ENCODE data around the gene GALNT16. TPM values are rescaled to one million over a fixed set of nuclear protein-coding genes. Genes with fewer than 3 reads are reported as not detected.

GALNT16 gene
- total and polyA plus RNA-seq, 2 experiments from 2014 or later: 1.7 to 2.6 TPM

DNA sequence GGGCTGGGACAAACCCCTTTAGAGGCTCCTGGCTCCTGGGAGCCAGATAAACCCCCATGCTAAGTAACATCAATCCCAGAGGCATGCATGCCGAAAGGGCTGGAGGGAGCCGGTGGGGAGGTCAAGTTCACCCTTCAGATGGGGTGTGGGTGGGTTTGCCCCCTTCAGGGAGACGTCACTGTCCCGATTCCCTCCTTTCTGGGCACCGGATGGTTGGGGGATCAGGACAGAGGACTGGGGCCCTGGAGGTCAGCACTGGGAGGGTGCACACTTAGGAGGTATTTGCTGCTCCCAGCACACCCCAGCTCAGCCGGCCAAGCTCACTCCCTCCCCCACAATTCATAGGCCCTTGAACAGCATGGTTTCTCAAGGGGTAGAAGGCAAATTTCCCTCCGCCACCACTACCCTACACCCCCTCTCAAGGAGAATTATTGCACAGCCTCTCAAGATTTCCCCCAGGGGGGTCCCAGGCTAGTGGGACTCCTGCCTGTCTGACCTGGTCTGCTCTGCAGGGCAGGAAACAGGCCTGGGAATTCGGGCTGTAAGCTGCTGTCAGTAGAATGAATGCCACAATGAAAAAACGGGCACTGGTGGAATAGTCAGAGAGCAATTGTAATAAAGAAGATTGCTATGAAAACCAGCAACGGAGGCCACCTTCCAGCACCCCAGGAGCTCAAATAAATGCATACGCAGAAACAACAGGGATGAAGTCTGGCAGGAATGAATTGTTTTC is 63.5 kb downstream of the GALNT16 start:
- Histone ChIP-seq H3K4me2 (no peak overlapping the region), H3K4me3 (no peak overlapping the region), H3K27ac (no peak overlapping the region), H3K9me2 (replicated peaks; ENCODE audit: insufficient read depth) (no peaks in the 10 kb centered on the region), H3K4me1 (ENCODE audit: insufficient read depth) (no peaks in the 10 kb centered on the region), H4K20me1 (ENCODE audit: insufficient read depth, poor library complexity, severe bottlenecking) (no peaks in the 10 kb centered on the region), H3K27me3 (no peaks in the 10 kb centered on the region), H3K9me3 (ENCODE audit: low read depth) (no peaks in the 10 kb centered on the region), H3K36me3 (replicated peaks; ENCODE audit: insufficient read depth, low read depth) (no peaks in the 10 kb centered on the region), H2AFZ (no peak overlapping the region), H3K79me2 (no peaks in the 10 kb centered on the region)
- WGBS (ENCODE audit: low lambda C conversion rate, missing lambda C conversion rate): 81% methylated on average over 11 of the region's 11 CpGs
- DNase-seq (ENCODE audit: low spot score): no peak
- TF ChIP-seq, protein P1, sequence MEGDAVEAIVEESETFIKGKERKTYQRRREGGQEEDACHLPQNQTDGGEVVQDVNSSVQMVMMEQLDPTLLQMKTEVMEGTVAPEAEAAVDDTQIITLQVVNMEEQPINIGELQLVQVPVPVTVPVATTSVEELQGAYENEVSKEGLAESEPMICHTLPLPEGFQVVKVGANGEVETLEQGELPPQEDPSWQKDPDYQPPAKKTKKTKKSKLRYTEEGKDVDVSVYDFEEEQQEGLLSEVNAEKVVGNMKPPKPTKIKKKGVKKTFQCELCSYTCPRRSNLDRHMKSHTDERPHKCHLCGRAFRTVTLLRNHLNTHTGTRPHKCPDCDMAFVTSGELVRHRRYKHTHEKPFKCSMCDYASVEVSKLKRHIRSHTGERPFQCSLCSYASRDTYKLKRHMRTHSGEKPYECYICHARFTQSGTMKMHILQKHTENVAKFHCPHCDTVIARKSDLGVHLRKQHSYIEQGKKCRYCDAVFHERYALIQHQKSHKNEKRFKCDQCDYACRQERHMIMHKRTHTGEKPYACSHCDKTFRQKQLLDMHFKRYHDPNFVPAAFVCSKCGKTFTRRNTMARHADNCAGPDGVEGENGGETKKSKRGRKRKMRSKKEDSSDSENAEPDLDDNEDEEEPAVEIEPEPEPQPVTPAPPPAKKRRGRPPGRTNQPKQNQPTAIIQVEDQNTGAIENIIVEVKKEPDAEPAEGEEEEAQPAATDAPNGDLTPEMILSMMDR (IDR thresholded peaks at IDR 0.05; ENCODE audit: poor library complexity): no peak

DNA sequence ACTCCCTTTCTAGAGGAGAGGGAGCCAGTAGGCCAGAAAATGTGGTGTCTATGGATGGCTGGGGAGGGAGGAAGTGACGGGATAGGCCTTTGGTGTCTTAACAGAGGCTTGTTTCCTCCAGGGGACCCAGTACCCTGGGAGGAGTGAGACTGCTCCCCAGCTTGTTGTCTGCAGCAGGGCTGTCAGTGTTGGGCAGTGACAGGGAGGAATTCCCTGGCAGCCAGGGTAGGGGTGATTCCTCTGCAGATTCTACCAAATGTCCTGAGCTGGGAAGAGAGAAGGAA is 64.0 kb downstream of the GALNT16 start:
- Histone ChIP-seq H3K36me3 (replicated peaks; ENCODE audit: insufficient read depth, low read depth) (no peaks in the 10 kb centered on the region), H3K27ac (no peak overlapping the region), H3K4me3 (no peak overlapping the region), H3K79me2 (no peaks in the 10 kb centered on the region), H3K4me2 (no peak overlapping the region), H3K9me3 (ENCODE audit: low read depth) (no peaks in the 10 kb centered on the region), H2AFZ (no peak overlapping the region), H3K4me1 (ENCODE audit: insufficient read depth) (no peaks in the 10 kb centered on the region), H3K9me2 (replicated peaks; ENCODE audit: insufficient read depth) (no peaks in the 10 kb centered on the region), H3K27me3 (no peaks in the 10 kb centered on the region), H4K20me1 (ENCODE audit: insufficient read depth, poor library complexity, severe bottlenecking) (no peaks in the 10 kb centered on the region)
- TF ChIP-seq EZH2phosphoT487 (IDR thresholded peaks at IDR 0.05; ENCODE audit: low read depth, severe bottlenecking, unreplicated experiment): no peak
- TF ChIP-seq EZH2 (IDR thresholded peaks at IDR 0.05; ENCODE audit: borderline replicate concordance): no peak
- TF ChIP-seq, protein P1 (IDR thresholded peaks at IDR 0.05; ENCODE audit: poor library complexity): no peak
- DNase-seq (ENCODE audit: low spot score): no peak
- 77% methylated on average over 1 of the region's 1 CpG for WGBS (ENCODE audit: low lambda C conversion rate, missing lambda C conversion rate)

DNA sequence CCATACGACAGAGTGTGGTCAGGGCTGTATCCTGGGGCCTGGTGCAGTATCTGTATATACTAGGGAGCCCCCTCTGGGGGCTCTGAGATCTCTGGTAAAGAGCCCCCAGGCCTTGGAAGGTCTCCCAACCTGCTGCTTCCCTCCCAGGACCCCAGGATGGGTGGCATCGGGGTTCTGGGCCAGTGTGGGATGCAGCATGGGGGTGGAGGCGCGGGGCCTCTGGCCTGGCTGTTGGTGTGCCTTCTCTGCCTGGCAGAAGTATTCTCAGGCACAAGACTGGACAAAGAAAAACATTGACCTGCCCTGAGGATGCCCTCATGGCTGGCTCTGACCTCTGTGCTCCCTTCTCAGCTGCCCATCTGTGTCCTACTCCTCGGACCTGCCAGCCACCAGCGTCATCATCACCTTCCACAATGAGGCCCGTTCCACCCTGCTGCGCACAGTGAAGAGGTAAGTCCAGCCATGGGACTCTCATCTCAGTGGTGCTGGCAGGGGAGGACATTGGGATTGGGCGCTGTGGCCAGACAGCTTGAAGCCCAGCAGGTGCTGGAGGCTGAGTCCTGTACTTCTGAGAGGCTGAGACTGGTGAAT is 64.5 kb downstream of the GALNT16 start:
- no peak for DNase-seq (ENCODE audit: low spot score)
- Histone ChIP-seq H3K27ac (no peak overlapping the region), H3K36me3 (replicated peaks; ENCODE audit: insufficient read depth, low read depth) (no peaks in the 10 kb centered on the region)

More for the DNA sequence above, 64.5 kb downstream of the GALNT16 start:
- Histone ChIP-seq H3K4me2 (no peak overlapping the region), H3K4me1 (ENCODE audit: insufficient read depth) (no peaks in the 10 kb centered on the region), H2AFZ (no peak overlapping the region), H3K9me2 (replicated peaks; ENCODE audit: insufficient read depth) (no peaks in the 10 kb centered on the region), H3K27me3 (no peaks in the 10 kb centered on the region), H3K4me3 (no peak overlapping the region), H3K9me3 (ENCODE audit: low read depth) (no peaks in the 10 kb centered on the region), H4K20me1 (ENCODE audit: insufficient read depth, poor library complexity, severe bottlenecking) (no peaks in the 10 kb centered on the region), H3K79me2 (no peaks in the 10 kb centered on the region)
- TF ChIP-seq EZH2phosphoT487 (IDR thresholded peaks at IDR 0.05; ENCODE audit: low read depth, severe bottlenecking, unreplicated experiment) (no peak), EZH2 (IDR thresholded peaks at IDR 0.05; ENCODE audit: borderline replicate concordance) (no peak)
- TF ChIP-seq, protein P1 (IDR thresholded peaks at IDR 0.05; ENCODE audit: poor library complexity): no peak
- WGBS (ENCODE audit: low lambda C conversion rate, missing lambda C conversion rate): 98% methylated on average over 9 of the region's 9 CpGs
